Loucy (cell line): ENCODE data around the gene SND1.

Experiments
- H2AFZ ChIP-seq: fragments of 200-600 bp; sonication (generic); 2 replicates; pipeline ENCODE4 v1.6.0; 2016; ENCODE audit warnings: antibody characterized with exemption, mild to moderate bottlenecking, low read length, moderate library complexity
- H3F3A ChIP-seq: fragments of 200-600 bp; 2 replicates; pipeline ENCODE4 v1.6.0; 2016; ENCODE audit warnings: antibody characterized with exemption, low read depth, mild to moderate bottlenecking
- H3K27me3 ChIP-seq: fragments of 200-600 bp; sonication (generic); 2 replicates; pipeline ENCODE4 v1.6.1; 2014; ENCODE audit warnings: low read length, mild to moderate bottlenecking; ENCODE audit not compliant: insufficient read depth, poor library complexity, severe bottlenecking
- H3K36me3 ChIP-seq: fragments of 200-600 bp; sonication (generic); 2 replicates; pipeline ENCODE4 v1.6.1; 2016; ENCODE audit warnings: low read length; ENCODE audit not compliant: insufficient read depth
- H3K4me1 ChIP-seq: fragments of 200-600 bp; sonication (generic); 2 replicates; pipeline ENCODE4 v1.5.1; 2014; ENCODE audit warnings: low read length, mild to moderate bottlenecking; ENCODE audit not compliant: insufficient read depth, poor library complexity, severe bottlenecking
- H3K4me2 ChIP-seq: fragments of 200-600 bp; sonication (generic); 2 replicates; pipeline ENCODE4 v1.6.0; 2014; ENCODE audit warnings: antibody characterized with exemption, low read length, low read depth, mild to moderate bottlenecking; ENCODE audit not compliant: poor library complexity, severe bottlenecking
- H3K4me3 ChIP-seq: fragments of 200-600 bp; sonication (generic); 2 replicates; pipeline ENCODE4 v1.5.1; 2014; ENCODE audit warnings: low read length, mild to moderate bottlenecking, mixed read lengths; ENCODE audit not compliant: poor library complexity, severe bottlenecking
- H3K79me2 ChIP-seq: fragments of 200-600 bp; sonication (generic); 2 replicates; pipeline ENCODE4 v1.6.1; 2014; ENCODE audit warnings: low read length; ENCODE audit not compliant: insufficient read depth
- H3K9ac ChIP-seq: fragments of 200-600 bp; sonication (generic); 2 replicates; pipeline ENCODE4 v1.6.0; 2014; ENCODE audit warnings: mild to moderate bottlenecking, low read depth, low read length, moderate library complexity; ENCODE audit not compliant: poor library complexity, severe bottlenecking
- H3K9me2 ChIP-seq: fragments of 200-600 bp; sonication (generic); replicated peaks from 2 replicates; pipeline ENCODE4 v1.6.1; 2016; ENCODE audit warnings: low read depth, low read length, mixed read lengths
- H3K9me3 ChIP-seq: fragments of 200-600 bp; sonication (generic); 2 replicates; pipeline ENCODE4 v1.6.1; 2014; ENCODE audit warnings: mild to moderate bottlenecking, antibody characterized with exemption, low read length, low read depth; ENCODE audit not compliant: insufficient read depth
- H4K20me1 ChIP-seq: fragments of 200-600 bp; sonication (generic); 2 replicates; pipeline ENCODE4 v1.6.0; 2014; ENCODE audit warnings: antibody characterized with exemption, low read length, mild to moderate bottlenecking; ENCODE audit not compliant: insufficient read depth, poor library complexity, severe bottlenecking
- EZH2phosphoT487 ChIP-seq: fragments of 200-600 bp; IDR thresholded peaks from 2 replicates; pipeline ENCODE4 v1.6.1; 2018; ENCODE audit warnings: antibody characterized with exemption, mild to moderate bottlenecking, moderate library complexity, borderline replicate concordance
- TF ChIP-seq, protein P1 (sequence below): fragments of 200-600 bp; sonication (generic); conservative IDR thresholded peaks from 2 replicates; pipeline ENCODE4 v1.5.1; 2014; ENCODE audit warnings: mild to moderate bottlenecking, antibody characterized with exemption, low read length

SND1 gene

DNA sequence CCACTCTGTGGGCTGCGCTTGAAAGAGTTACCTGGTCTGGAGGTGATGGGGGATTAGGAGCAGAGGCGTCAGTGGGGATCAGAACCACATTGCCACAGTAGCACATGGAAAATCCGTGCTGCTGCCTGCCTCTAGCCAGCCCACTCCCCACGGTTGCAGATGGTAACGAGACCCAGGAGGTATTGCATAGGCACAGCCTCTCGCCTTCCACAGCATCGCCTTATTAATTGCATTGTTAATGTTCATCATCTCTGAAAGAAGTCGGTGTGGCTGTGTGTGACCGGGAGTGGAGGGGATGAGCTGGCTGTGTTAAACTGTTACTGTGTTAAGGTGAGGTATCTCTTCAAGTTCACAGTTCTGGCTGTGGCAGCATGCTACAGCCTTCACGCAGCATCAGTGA lies 414.4 kb downstream of the SND1 start:
- Histone ChIP-seq H3K36me3 (0 out of 2 replicates have a peak, but pooled peaks cover 3% of the 10 kb centered on the region), H3K4me3 (no peak overlapping the region), H3K9ac (no peak overlapping the region), H3K9me2 (no peaks in the 10 kb centered on the region), H3K9me3 (no peaks in the 10 kb centered on the region), H3F3A (no peaks in the 10 kb centered on the region), H2AFZ (no peak overlapping the region), H4K20me1 (no peaks in the 10 kb centered on the region), H3K27me3 (no peaks in the 10 kb centered on the region), H3K4me1 (peaks cover 16% of the 10 kb centered on the region), H3K79me2 (no peaks in the 10 kb centered on the region), H3K4me2 (no peak overlapping the region)
- TF ChIP-seq EZH2phosphoT487, result no peak
- TF ChIP-seq, protein P1, sequence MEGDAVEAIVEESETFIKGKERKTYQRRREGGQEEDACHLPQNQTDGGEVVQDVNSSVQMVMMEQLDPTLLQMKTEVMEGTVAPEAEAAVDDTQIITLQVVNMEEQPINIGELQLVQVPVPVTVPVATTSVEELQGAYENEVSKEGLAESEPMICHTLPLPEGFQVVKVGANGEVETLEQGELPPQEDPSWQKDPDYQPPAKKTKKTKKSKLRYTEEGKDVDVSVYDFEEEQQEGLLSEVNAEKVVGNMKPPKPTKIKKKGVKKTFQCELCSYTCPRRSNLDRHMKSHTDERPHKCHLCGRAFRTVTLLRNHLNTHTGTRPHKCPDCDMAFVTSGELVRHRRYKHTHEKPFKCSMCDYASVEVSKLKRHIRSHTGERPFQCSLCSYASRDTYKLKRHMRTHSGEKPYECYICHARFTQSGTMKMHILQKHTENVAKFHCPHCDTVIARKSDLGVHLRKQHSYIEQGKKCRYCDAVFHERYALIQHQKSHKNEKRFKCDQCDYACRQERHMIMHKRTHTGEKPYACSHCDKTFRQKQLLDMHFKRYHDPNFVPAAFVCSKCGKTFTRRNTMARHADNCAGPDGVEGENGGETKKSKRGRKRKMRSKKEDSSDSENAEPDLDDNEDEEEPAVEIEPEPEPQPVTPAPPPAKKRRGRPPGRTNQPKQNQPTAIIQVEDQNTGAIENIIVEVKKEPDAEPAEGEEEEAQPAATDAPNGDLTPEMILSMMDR, result no peak

DNA sequence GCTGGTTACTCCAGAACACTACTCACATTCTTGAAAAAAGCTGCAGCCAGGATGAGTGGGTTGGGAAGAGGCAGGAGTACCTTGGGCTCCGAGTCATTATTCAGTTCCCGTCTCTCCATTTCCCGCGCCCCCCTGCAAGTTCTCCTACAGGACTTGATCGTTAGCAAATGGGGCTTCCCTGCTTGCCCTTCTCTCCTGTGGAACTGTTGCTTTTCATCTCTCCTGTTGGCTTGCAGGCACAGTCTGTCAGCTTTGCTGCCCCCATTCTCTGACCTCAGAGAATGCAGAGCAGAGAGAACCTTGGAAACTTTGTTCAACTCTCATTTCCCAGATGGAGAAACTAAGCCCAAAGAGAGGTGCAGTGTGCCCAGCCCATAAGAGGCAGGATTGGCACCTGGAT lies 414.9 kb downstream of the SND1 start:
- H3K27me3 ChIP-seq, result no peaks in the 10 kb centered on the region
- H3K9ac ChIP-seq, result no peak overlapping the region
- H3K4me3 ChIP-seq, result no peak overlapping the region
- 0 out of 2 replicates have a peak, but pooled peaks cover 8% of the 10 kb centered on the region for H3K36me3 ChIP-seq
- no peaks in the 10 kb centered on the region for H3K9me3 ChIP-seq
- peaks cover 16% of the 10 kb centered on the region for H3K4me1 ChIP-seq
- H4K20me1 ChIP-seq, result no peaks in the 10 kb centered on the region
- TF ChIP-seq, protein P1, result peak; percentile 32; the same call in 1 of the 2 replicates
- no peak for TF ChIP-seq EZH2phosphoT487
- no peaks in the 10 kb centered on the region for H3K9me2 ChIP-seq
- H3K79me2 ChIP-seq, result no peaks in the 10 kb centered on the region
- no peak overlapping the region for H3K4me2 ChIP-seq
- H3F3A ChIP-seq, result no peaks in the 10 kb centered on the region
- no peak overlapping the region for H2AFZ ChIP-seq

DNA sequence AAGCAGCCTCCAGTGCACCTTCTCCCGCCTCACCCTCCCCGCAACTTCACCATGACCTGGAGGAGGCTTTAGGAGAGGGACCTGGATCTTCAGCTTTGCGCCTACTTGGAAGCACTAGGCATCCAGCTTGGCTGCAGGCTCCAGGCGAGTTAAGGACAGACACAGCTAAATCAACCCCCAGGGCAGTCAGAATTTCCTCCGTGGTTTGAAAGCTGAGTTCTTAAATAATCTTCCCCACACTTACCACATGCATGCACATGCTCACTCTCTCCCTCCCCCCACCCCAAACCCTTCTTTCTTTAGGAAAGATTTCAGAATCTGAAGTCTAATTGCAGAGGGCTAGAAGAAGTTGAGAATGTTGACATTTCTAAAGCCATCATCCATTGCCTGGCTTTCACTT lies 416.0 kb downstream of the SND1 start:
- no peaks in the 10 kb centered on the region for H3F3A ChIP-seq
- no peaks in the 10 kb centered on the region for H3K27me3 ChIP-seq
- H4K20me1 ChIP-seq, result no peaks in the 10 kb centered on the region
- peaks cover 16% of the 10 kb centered on the region for H3K4me1 ChIP-seq
- H3K36me3 ChIP-seq, result 0 out of 2 replicates have a peak, but pooled peaks cover 11% of the 10 kb centered on the region
- H3K9me3 ChIP-seq, result no peaks in the 10 kb centered on the region
- peak overlapping the region; percentile 18 for H3K4me2 ChIP-seq
- H3K79me2 ChIP-seq, result no peaks in the 10 kb centered on the region
- no peak overlapping the region for H2AFZ ChIP-seq
- H3K9ac ChIP-seq, result no peak overlapping the region
- no peak overlapping the region for H3K4me3 ChIP-seq
- no peak for TF ChIP-seq EZH2phosphoT487
- TF ChIP-seq, protein P1, result no peak
- no peaks in the 10 kb centered on the region for H3K9me2 ChIP-seq
